Measurements from ENCODE around the gene PAOX.

The PAOX gene

DNA sequence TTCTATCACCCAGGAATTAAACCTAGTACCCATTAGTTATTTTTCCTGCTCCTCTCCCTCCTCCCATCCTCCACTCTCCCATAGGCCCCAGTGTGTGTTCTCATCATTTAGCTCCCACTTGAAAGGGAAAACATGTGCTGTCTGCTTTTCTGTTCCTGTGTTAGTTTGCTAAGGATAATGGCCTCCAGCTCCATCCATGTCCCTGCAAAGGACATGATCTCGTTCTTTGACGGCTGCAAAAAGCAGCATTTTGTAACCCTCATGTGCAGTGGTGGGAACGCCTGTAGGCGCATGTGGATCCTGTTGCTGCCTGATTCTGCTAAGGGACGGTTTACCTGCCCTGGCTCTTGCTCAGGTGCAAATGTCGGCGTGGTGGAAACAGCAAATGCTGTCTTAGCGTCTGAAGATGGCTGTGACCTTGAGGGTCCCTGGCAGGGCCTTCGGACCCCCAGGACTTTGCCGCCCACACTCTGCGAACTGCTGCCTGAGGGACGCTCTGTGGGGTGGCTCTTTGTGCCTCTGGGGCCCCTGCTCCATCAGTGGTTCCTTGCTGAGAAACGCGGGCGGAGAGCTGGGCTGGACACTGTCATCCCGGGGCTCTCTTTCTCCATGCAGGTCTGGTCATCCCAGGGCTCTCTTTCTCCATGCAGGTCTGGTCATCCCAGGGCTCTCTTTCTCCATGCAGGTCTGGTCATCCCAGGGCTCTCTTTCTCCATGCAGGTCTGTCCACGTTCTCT lies 9.3 kb downstream of the PAOX start:
- DNase-seq: no peak

DNA sequence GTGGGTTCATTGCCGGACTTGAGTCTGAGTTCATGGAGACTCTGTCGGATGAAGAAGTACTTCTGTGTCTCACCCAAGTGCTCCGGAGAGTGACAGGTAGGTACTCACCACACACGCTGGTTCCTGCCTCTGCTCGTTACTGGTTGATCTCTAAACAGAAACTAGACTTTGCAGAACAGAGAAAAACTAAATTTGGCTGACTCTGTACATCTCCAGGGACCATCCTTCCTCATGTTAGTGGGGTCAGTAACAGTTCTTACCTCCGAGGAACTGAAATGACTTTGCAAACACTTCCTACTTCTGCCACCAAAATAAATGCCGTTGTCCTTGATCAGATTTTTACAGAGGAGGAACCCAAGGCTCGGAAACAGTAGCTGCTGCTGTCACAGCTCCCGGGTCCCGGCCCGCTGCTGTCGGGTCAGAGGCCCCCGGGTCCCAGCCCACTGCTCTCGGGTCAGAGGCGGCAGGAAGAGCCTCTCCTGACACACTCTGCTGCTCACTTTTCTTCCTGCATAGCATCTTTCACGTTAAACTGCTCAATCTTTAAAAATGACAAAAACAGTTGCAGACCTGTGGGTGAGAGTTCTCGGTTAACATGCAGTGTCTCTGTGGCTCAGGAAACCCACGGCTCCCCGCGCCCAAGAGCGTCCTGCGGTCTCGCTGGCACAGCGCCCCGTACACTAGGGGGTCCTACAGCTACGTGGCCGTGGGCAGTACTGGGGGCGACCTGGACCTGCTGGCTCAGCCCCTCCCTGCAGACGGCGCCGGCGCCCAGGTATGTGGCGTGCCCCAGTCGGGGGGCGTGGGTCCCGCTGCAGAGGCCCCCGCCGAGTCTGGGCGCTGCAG lies 10.1 kb downstream of the PAOX start:
- DNase-seq: no peak

DNA sequence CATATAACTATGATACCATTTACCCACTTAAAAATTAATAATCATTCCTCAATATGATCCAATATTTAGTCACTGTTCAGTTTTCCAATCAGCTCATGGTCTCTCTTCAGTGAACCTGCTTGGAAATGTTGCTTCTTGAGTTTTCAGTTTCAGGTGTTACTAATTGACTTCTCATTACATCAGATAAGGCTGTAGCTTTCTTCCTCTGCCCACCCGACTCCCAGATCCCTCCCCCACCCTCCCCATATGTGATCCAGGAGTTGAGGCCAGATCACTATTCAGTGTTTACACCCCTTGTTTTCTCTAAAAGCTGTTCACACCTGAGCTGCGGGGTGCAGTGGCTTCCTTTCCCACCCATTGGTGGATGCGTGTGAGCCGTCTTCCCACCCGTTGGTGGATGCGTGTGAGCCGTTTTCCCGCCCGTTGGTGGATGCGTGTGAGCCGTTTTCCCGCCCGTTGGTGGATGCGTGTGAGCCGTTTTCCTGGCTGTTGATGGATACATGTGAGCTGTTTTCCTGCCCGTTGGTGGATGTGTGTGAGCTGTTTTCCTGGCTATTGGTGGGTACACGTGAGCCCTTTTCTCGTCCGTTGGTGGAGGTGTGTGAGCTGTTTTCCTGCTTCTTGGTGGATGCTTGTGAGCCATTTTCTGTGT lies 11.7 kb downstream of the PAOX start:
- no peak for DNase-seq

DNA sequence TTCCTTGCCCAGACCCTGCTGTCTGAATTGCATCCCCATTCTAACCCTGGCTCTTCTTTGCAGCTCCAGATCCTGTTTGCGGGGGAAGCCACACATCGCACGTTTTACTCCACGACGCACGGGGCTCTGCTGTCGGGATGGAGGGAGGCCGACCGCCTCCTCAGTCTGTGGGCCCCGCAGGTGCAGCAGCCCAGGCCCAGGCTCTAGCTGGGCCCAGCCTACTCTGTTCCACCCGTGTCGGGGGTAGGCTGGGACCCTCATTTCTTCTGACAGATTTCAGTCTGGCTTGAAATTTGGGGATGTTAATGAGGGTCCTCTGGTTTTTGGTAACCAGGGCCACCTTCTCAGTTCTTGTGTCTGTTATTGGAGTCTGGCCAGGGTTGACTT lies 12.2 kb downstream of the PAOX start:
- no peak for DNase-seq

DNA sequence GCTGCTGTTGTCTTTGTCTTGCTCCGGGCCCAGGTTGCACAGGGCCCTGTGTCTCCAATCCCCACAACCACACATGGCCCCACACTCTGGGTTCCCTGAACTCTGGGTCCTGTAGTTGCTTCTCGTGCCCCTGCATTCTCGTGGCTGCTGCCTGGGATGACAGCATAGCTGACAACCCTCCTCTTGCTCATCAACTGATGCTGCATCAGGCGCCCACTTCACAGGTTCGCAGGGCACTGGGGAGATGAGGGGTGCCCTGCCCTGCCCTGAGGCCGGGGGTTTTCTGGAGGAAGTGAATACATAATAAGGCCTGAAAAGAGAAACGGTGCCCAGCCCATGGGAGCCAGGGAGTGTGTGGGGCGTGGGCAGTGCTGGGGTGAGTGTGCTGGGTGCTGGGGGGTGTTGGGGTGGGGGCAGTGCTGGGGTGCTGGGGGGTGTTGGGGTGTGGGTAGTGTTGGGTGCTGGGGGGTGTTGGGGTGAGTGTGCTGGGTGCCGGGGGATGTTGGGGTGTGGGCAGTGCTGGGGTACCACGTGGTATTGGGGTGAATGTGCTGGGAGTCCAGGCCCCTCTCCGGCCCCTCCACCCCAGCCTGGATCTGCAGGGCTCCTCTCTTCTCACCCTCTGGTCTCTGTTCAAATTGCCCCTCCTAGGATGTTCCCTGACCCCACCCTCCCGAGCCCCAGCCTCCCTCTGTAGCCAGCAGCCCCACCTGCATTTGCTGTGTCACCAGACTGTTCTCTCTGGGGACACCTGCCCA lies 12.9 kb downstream of the PAOX start:
- DNase-seq: no peak

DNA sequence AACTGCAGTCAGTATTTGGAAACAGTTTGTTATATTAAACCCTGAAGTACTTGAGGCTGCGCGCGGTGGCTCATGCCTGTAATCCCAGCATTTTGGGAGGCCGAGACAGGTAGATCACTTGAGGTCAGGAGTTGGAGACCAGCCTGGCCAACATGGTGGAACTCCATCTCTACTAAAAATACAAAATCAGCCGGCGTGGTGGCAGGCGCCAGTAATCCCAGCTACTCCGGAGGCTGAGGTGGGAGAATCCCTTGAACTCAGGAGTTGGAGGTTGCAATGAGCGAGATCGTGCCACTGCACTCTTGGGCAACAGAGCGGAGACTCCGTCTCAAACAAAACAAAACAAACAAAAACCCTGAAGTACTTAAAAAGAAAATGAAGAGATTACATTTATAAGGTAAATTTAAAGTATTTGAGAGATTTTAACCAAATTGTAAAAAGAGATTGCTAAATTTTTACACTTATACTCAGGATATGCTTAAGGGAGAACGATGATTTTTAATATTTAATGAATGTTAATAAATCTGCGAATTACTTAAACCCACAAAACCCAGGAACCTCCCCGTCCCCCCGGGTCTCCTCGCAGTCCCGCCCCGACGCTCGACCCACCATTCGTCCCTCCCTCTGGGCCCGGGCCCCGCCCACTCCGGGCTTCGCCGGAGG lies 14.5 kb downstream of the PAOX start:
- no peak for DNase-seq

DNA sequence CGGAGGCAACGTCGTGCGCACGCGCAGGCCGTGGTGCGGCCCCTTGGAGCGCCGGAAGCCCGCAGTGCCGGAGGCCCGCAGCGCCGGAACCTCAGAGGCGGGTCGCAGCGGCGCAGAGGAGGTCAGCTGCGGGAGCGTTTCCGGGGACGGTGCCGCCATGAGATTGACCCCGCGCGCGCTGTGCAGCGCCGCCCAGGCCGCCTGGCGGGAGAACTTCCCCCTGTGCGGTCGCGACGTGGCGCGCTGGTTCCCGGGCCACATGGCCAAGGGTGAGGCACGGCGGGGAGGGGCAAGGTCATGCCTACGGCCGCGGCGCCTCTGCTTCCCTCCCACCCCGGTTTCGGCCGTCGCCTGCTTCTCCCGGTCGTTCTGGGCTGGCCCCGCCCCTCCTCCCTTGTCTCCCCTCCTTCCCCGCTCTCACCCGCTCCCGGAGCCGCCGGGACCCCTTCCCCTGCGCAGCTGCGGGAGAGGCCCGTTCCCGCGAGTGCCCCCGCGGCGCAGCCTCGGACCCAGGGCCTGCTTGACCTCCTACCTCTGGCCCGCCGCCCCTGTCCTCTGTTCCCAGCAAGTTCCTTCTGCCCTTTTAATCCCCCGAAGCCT lies 15.1 kb downstream of the PAOX start, which contains the start of gene MTG1:
TSS of gene MTG1 (plus strand) at position 94 of the 600 bp plus-strand sequence. CDS start at position 158, 64 bp downstream.
- peak; percentile 95 for DNase-seq

DNA sequence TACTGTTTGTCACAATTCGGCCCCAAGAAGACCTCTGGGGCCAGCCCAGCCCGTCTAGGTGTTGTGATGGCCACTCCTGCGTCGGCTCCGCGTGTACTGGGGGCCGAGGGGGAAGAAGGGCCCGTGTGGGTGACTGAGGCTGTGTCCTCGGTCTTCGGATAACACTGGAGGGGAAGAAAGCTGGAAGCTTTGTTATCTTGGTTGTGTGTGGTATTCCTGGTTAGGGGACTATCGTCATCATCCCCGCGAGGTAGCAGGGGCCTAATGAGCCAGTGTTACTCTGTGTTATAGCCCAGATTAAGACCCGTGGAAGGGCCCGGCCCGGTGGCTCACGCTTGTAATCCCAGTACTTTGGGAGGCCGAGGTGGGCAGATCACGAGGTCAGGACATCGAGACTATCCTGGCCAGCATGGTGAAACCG lies 15.7 kb downstream of the PAOX start:
- DNase-seq: peak; percentile 18

DNA sequence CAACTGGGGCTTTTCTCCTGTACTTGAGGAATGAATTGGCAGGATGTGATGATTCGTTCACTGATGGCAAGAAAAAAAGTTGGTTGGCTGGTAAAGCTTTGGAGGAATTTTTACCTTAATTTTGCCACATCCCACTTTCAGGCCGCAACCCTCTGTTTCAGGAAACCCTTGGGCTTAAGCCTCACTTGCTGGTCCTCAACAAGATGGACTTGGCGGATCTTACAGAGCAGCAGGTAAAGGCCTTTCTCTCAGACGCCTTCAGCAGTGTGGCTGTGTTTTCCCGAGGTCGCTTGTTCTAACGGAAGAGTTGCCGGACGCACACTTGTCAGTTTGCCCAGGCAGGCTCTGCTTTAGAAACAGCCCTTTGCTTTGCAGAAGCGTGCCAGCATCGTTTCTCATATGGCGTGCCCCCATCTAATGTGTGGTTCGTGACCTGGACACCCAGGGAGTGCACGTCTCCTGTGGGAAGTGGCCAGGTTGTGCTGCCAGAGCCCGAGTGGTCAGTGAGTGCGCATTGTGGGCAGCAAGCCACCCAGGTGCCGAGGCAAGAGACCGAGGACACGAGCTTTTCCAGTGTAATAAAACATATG lies 17.1 kb downstream of the PAOX start:
- DNase-seq: no peak

DNA sequence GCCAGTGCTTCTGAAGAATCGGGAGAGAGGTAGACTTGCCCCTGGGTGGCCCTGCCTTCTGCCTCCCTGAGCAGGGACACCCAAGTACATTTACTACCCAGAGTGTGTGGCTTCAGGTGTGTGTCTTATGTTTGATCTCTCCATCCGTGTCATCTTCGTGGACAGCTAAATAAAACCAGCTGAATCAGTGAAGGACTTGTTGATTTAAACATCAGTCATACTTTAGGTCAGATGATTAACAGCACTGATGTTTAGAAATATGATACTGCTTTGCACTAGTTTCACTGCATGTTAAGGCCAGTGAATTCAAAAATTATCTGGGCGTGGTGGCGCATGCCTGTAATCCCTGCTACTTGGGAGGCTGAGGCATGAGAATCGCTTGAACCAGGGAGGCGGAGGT lies 18.9 kb downstream of the PAOX start:
- DNase-seq: no peak

DNA sequence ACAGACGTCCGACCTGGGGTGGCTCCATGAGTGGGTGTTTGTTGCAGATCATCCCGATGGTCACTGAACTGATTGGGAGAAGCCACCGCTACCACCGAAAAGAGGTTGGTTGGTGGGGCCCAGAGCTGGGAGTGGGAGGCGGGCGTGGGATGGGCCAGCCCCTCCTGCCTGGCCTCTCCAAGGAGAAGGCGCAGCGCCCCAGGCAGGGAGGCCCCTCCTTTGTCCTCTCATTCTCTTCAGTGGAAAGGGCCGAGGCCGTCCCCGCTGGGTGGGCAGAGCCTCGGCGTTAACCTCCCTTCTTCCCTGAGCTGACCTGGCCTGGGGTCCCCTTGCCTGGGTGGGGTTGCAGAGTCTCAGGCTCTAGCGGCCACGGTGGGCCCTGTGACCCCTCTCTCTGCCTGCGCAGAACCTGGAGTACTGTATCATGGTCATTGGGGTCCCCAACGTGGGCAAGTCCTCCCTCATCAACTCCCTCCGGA lies 20.1 kb downstream of the PAOX start:
- DNase-seq: no peak

DNA sequence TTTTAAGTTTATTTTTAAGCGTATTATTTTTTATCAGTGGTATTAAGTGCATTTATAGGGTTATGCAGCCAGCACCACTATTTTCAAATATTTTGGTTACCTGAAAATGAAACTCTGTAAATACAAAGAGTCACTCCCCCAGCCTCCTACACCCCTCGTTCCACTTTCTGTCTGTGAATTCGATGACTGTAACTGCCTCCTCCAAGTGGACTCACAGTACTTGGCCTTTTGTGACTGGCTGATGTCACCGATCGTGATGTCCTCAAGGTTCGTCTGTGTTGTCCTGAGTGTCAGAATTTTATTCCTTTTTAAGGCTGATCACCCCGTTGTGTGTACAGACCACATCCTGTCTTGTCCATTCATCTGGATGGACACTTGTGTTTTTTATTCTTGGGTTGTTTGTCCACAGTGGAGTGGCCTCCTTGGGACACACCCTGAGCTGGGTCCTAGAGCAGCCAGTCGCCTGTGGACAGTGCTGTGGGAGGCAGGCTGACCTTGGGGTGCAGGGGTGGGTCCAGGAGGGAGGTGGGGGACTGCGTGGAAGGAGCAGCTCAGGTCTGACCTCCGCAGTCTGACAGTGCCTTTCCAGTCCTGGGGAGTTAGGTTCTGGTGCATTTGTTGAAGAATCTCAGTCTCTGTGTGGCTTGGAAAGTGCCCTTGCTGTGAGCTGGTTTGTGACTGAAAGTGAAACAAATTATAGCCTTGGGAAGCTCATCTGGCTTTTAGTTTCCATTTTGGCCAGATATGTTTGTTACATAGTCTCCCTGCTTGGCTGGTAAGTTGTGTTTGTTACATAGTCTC lies 21.8 kb downstream of the PAOX start:
- no peak for DNase-seq

DNA sequence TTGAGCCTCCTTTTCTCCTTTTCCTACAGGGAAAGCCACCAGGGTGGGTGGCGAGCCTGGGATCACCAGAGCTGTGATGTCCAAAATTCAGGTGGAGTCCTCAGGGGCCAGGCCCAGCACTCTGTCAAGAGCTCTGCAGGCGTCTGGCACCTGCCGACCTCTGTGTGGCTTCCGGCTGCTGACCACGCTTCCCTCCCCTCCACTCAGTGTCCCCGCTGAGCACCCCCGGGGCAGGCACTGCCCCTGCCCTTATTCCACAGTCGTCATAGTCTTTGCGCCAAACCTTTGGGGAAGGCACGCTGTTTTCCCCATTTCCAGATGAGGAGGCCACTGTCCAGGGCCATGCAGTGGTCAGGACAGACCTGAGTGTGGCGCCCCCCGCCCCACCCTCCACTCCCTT lies 22.4 kb downstream of the PAOX start:
- DNase-seq: no peak

DNA sequence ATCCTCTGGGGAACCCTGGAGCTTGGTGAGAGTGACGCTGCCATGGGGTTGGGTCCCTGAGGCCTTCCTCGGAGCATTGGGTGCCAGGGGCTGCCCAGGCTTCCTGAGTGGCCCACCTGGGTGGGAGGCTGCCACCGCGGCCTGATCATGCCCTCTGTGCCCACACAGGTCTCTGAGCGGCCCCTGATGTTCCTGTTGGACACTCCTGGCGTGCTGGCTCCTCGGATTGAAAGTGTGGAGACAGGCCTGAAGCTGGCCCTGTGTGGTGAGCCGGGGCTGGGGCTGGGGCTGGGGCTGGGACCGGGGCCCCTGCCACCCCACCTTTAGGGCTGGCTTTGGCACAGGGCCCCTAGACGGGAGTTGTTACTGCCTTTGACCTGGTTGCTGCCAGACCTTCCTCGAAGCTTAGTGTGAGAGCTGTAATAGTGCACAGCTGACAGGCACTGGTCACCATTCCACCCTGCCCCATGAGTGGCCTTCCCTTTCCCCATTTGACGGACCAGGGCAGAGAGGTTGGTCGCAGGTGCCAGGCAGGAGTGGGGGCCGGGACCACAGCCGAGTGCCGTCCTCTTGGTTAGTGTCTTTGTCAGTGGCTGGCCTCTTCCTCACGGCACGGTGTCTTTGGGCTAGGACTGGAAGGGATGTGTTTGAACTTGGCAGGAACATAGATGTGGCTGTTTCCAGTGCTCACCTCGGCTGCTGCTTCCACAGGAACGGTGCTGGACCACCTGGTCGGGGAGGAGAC lies 23.1 kb downstream of the PAOX start:
- no peak for DNase-seq

DNA sequence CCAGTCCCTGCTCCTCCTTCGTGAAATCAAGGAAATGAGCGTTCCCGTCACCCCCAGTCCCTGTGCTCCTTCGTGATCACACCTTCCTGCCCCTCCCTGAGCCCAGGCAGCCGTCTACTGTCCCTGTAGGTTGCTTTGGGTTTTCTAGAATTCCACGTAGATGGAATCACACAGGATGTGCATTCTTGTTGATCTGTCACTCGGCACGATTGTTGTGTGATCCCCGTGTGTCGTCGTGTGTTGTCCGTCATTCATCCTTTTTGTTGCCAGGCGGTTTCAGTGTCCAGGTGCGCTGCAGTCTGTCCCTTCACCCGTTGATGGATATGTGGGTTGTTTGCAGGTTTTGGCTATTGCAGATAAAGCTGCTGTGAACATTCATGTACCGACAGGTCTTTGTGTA lies 24.3 kb downstream of the PAOX start:
- no peak for DNase-seq

DNA sequence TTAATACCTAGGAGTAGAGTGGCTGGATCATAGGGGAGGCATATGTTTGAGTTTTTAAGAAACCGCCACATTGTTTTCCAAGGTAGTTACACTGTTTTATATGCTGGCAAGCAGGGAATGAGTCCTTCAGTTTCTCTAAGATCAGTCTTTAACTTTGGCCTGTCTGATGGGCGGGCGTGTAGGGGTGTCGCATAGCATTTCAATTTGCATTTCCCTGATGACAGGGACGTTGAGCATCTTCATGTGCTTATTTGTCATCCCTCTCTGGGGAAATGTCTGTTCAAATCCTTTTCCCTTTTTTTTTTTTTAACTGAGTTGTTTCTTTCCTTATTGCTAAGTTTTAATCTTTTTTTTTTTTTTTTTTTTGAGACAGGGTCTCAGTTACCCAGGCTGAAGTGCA lies 24.7 kb downstream of the PAOX start:
- DNase-seq: no peak

DNA sequence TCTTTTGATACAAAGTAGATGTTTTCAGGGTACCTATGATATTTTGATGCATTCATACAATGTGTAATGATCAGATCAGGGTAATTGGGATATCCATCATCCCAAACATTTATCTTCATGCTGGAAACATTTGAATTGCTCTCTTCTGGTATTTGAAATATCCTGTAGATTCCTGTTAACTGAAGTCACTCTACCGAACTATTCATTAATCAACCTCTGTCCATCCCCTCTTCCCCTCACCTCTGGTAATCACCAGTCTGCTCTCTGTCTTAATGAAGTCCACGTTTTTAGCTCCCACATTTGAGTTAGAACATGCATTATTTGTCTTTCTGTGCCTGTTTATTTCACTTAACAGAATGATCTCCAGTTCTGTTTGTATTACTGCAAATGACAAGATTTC lies 26.2 kb downstream of the PAOX start:
- DNase-seq: no peak

DNA sequence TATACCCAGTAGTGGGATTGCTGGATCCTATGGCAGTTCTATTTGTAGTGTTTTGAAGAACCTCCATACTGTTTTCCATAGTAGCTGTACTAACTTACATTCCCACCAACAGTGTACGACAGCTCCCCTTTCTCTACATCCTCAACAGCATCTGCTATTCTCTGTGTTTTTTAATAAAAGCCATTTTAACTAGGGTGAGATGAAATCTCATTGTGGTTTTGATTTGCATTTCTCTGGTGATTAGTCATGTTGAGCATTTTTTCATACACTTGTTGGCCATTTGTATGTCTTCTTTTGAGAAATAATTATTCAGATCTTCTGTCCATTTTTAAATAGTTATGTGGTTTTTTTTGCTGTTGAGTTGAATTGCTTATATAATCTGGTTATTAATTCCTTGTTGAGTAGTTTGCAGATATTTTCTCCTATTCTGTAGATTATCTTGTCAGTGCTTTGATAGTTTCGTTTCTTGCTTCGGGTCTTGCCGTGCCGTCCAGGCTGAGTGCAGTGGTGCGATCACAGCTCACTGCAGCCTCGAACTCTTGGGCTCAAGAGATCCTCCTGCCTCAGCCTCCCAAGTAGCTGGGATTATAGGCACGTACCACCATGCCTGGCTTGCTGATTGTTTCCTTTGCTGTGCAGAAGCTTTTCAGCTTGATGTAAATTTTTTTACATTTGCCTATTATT lies 26.9 kb downstream of the PAOX start:
- no peak for DNase-seq
